Smooth muscle cell (in vitro differentiated cells): Measurements from ENCODE around the gene FES. TPM values are rescaled to one million over a fixed set of nuclear protein-coding genes. Genes with fewer than 3 reads are reported as not detected.

ENCODE experiments used
- DNase-seq: peaks from one replicate; lab custom pipeline; 2025; ENCODE audit not compliant: unreplicated experiment; lab: John Stamatoyannopoulos, UW
- H2AFZ ChIP-seq: fragments of 200-600 bp; sonication (generic); 2 replicates; pipeline ENCODE4 v1.6.0; 2016; ENCODE audit warnings: antibody characterized with exemption, low read depth, mild to moderate bottlenecking
- H3F3A ChIP-seq: fragments of 200-600 bp; sonication (generic); 2 replicates; pipeline ENCODE4 v1.6.0; 2017; ENCODE audit warnings: antibody characterized with exemption, low read depth
- H3K27ac ChIP-seq: fragments of 200-600 bp; sonication (generic); 2 replicates; pipeline ENCODE4 v1.5.1; 2016; ENCODE audit warnings: low read depth, mild to moderate bottlenecking
- H3K27me3 ChIP-seq: fragments of 200-600 bp; sonication (generic); 2 replicates; pipeline ENCODE4 v1.6.1; 2016; ENCODE audit warnings: low read depth, mild to moderate bottlenecking
- H3K36me3 ChIP-seq: fragments of 200-600 bp; sonication (generic); 2 replicates; pipeline ENCODE4 v1.5.1; 2016; ENCODE audit warnings: low read depth
- H3K4me1 ChIP-seq: fragments of 200-600 bp; sonication (generic); 2 replicates; pipeline ENCODE4 v1.5.1; 2016; ENCODE audit warnings: low read depth
- H3K4me2 ChIP-seq: fragments of 200-600 bp; sonication (generic); 2 replicates; pipeline ENCODE4 v1.6.0; 2016; ENCODE audit warnings: mild to moderate bottlenecking
- H3K4me3 ChIP-seq: fragments of 200-600 bp; sonication (generic); 2 replicates; pipeline ENCODE4 v1.5.1; 2016; ENCODE audit warnings: mild to moderate bottlenecking
- H3K79me2 ChIP-seq: fragments of 200-600 bp; sonication (generic); 2 replicates; pipeline ENCODE4 v1.6.0; 2016; ENCODE audit warnings: low read depth, mild to moderate bottlenecking
- H3K9ac ChIP-seq: fragments of 200-600 bp; sonication (generic); 2 replicates; pipeline ENCODE4 v1.6.0; 2016; ENCODE audit warnings: low read depth
- H3K9me3 ChIP-seq: fragments of 200-600 bp; sonication (generic); replicated peaks from 2 replicates; pipeline ENCODE4 v1.5.1; 2016; ENCODE audit warnings: low read depth
- H4K20me1 ChIP-seq: fragments of 200-600 bp; sonication (generic); 2 replicates; pipeline ENCODE4 v1.6.0; 2016; ENCODE audit warnings: low read depth
- WGBS: methylation state at CpG from one replicate; pipeline ENCODE4 v1.1.7; 2016; ENCODE audit warnings: low lambda C conversion rate; 5-methylcytosine and 5-hydroxymethylcytosine counted together
- polyA plus RNA-seq: library from polyadenylated mRNA; unstranded; fragments of >200 nt; fragmentation: Nextera tagmentation; extraction: Ambion mirVana; gene quantifications from 2 replicates; pipeline ENCODE4 v1.2.1, GENCODE V29; 2016
- total RNA-seq: library from RNA; depleted of rRNA; stranded (reverse); fragments of >200 nt; gene quantifications from 2 replicates; pipeline ENCODE4 v1.2.3, GENCODE V29; 2014
- TF ChIP-seq, protein P1 (sequence below): fragments of 200-600 bp; sonication (generic); IDR thresholded peaks from 2 replicates; pipeline ENCODE4 v1.5.1; 2017; ENCODE audit warnings: borderline replicate concordance, mild to moderate bottlenecking, antibody characterized with exemption; ENCODE audit not compliant: insufficient read depth, poor library complexity, severe bottlenecking

FES gene
- total and polyA plus RNA-seq, 2 experiments from 2014 or later, result 4.9 to 6.2 TPM

DNA sequence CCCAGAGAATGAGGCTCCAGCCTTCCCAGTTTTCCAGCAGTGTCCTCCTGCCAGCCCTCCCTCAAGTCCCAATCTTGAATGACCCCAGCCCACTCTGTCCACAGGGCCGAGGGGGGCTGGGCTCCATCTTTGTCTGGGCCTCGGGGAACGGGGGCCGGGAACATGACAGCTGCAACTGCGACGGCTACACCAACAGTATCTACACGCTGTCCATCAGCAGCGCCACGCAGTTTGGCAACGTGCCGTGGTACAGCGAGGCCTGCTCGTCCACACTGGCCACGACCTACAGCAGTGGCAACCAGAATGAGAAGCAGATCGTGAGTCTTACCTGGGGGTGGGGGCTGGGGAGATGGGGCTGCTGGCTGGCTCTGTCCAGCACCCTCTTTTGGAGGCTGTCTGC, 5.6 kb upstream of the FES start:
- WGBS, result 96% methylated on average over 15 of the region's 15 CpGs
- no peak for DNase-seq

DNA sequence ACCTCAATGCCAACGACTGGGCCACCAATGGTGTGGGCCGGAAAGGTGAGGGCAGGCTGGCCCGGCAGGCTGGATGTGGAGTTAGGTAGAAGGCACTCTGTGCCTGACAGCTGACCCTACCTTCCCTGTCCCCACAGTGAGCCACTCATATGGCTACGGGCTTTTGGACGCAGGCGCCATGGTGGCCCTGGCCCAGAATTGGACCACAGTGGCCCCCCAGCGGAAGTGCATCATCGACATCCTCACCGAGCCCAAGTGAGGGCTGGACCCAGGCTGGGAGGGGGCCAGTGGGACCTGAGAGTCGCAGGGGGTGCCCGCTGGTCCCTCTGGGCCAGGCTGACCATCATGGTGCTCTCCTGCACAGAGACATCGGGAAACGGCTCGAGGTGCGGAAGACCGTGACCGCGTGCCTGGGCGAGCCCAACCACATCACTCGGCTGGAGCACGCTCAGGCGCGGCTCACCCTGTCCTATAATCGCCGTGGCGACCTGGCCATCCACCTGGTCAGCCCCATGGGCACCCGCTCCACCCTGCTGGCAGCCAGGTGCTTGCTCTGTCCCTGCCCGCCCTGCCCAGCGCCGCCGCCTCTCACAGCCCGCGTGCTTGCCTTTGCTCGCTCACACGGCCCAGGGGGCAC, 4.5 kb upstream of the FES start:
- Histone ChIP-seq H3K79me2 (peaks cover 7% of the 10 kb centered on the region), H3K27me3 (no peaks in the 10 kb centered on the region), H3K9me3 (no peaks in the 10 kb centered on the region), H4K20me1 (peaks cover 11% of the 10 kb centered on the region), H3K9ac (no peak overlapping the region), H3F3A (peaks cover 9% of the 10 kb centered on the region), H3K4me3 (no peak overlapping the region), H3K27ac (no peak overlapping the region), H3K36me3 (no peaks in the 10 kb centered on the region), H3K4me2 (no peak overlapping the region), H3K4me1 (peaks cover 15% of the 10 kb centered on the region), H2AFZ (no peak overlapping the region)
- whole genome bisulfite sequencing, result 97% methylated on average over 32 of the region's 35 CpGs
- TF ChIP-seq, protein P1, sequence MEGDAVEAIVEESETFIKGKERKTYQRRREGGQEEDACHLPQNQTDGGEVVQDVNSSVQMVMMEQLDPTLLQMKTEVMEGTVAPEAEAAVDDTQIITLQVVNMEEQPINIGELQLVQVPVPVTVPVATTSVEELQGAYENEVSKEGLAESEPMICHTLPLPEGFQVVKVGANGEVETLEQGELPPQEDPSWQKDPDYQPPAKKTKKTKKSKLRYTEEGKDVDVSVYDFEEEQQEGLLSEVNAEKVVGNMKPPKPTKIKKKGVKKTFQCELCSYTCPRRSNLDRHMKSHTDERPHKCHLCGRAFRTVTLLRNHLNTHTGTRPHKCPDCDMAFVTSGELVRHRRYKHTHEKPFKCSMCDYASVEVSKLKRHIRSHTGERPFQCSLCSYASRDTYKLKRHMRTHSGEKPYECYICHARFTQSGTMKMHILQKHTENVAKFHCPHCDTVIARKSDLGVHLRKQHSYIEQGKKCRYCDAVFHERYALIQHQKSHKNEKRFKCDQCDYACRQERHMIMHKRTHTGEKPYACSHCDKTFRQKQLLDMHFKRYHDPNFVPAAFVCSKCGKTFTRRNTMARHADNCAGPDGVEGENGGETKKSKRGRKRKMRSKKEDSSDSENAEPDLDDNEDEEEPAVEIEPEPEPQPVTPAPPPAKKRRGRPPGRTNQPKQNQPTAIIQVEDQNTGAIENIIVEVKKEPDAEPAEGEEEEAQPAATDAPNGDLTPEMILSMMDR, result no peak
- no peak for DNase-seq

More for the DNA sequence above, 5.6 kb upstream of the FES start:
- Histone ChIP-seq H2AFZ (no peak overlapping the region), H3K79me2 (peaks cover 19% of the 10 kb centered on the region), H4K20me1 (peaks cover 23% of the 10 kb centered on the region), H3K9me3 (no peaks in the 10 kb centered on the region), H3K9ac (no peak overlapping the region), H3K4me2 (no peak overlapping the region), H3F3A (peaks cover 12% of the 10 kb centered on the region), H3K4me3 (no peak overlapping the region), H3K36me3 (no peaks in the 10 kb centered on the region), H3K4me1 (peaks cover 15% of the 10 kb centered on the region), H3K27me3 (no peaks in the 10 kb centered on the region), H3K27ac (no peak overlapping the region)
- TF ChIP-seq, protein P1, result no peak

DNA sequence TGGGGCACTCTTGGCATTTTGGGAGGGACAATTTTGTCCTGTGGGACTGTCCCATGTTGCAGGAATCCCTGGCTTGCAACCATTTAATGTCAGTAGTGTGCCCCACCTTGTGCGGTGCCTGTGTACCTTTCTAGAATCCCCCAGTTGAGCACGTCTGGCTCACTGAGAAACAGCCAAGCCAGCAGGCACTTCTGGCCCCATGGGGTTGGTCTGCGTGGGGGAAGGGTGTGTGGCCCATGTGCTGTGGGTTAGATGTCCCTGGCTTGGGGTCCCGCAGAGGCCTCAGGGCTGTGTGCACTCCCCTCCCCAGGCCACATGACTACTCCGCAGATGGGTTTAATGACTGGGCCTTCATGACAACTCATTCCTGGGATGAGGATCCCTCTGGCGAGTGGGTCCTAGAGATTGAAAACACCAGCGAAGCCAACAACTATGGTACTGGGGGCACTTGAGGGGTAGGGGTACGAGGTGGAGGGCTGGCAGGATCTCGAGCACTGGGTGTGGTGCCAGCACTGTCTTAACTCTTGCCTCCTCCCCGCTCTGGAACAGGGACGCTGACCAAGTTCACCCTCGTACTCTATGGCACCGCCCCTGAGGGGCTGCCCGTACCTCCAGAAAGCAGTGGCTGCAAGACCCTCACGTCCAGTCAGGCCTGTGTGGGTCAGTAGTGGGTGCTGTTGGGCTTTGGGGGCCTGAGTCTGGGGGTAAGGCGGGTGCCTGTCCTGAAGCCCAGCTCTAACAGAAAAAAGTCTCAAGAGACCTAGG, 3.7 kb upstream of the FES start:
- Histone ChIP-seq H4K20me1 (peaks cover 4% of the 10 kb centered on the region), H2AFZ (no peak overlapping the region), H3K9ac (no peak overlapping the region), H3K4me2 (no peak overlapping the region), H3K79me2 (no peaks in the 10 kb centered on the region), H3K27ac (no peak overlapping the region), H3K4me3 (no peak overlapping the region), H3K27me3 (no peaks in the 10 kb centered on the region), H3K36me3 (no peaks in the 10 kb centered on the region), H3K4me1 (peaks cover 17% of the 10 kb centered on the region), H3F3A (peaks cover 16% of the 10 kb centered on the region), H3K9me3 (no peaks in the 10 kb centered on the region)
- WGBS, result 94% methylated on average over 16 of the region's 16 CpGs
- DNase-seq, result no peak
- TF ChIP-seq, protein P1, result no peak
